ENCODE measurements around the gene TEAD3.
A peak's percentile ranks its signal among the peaks of the same experiment; 100 is the strongest.
"Not testable (repeated sequence)": the region's sequence is repeated elsewhere in the genome, so short reads cannot be mapped to it uniquely, and the experiment has no call there.

Gene TEAD3

GRCh38 chr6:35516712-35517111 lies 19.8 kb upstream of the TEAD3 start:
- intact Hi-C loops (cut with DNase I) = no loop called here

GRCh38 chr6:35515939-35516338 lies 19.1 kb upstream of the TEAD3 start:
- intact Hi-C loops (cut with DNase I); DNase-seq: not testable (repeated sequence)

More at GRCh38 chr6:35516712-35517111, 19.8 kb upstream of the TEAD3 start:
- peak in 7 of 42 donors; percentile 19 to 66 (median 34) for DNase-seq

- intact Hi-C loops (cut with DNase I) = no loop called here
- DNase-seq = no peak
These were observed 17.7 kb upstream of the TEAD3 start for GRCh38 chr6:35514587-35514986.

GRCh38 chr6:35512740-35513139 lies 15.9 kb upstream of the TEAD3 start, which contains the start of gene TULP1:
Gene TULP1, minus strand, starts transcription at chr6:35512896. Its CDS starts 38 bp downstream, at chr6:35512858.
- intact Hi-C loops (cut with DNase I) = no loop called here

GRCh38 chr6:35512006-35512405 lies 15.1 kb upstream of the TEAD3 start:
- intact Hi-C loops (cut with DNase I) = no loop called here
- DNase-seq = no peak

More at GRCh38 chr6:35512740-35513139, 15.9 kb upstream of the TEAD3 start, which contains the start of gene TULP1:
- no peak for DNase-seq

- no peak for DNase-seq
- intact Hi-C loops (cut with DNase I) = no loop called here
These were observed 14.7 kb upstream of the TEAD3 start for GRCh38 chr6:35511562-35511941.

- intact Hi-C loops (cut with DNase I) = no loop called here
- no peak for DNase-seq
These were observed 14.2 kb upstream of the TEAD3 start for GRCh38 chr6:35510916-35511561.

- DNase-seq = no peak
- intact Hi-C loops (cut with DNase I) = no loop called here
These were observed 11.7 kb upstream of the TEAD3 start for GRCh38 chr6:35508542-35508941.

GRCh38 chr6:35508027-35508426 lies 11.1 kb upstream of the TEAD3 start:
- DNase-seq = no peak
- intact Hi-C loops (cut with DNase I) = no loop called here

GRCh38 chr6:35507221-35507620 lies 10.3 kb upstream of the TEAD3 start:
- intact Hi-C loops (cut with DNase I) = no loop called here
- DNase-seq = no peak

- intact Hi-C loops (cut with DNase I) = no loop called here
- DNase-seq = no peak
These were observed 9.7 kb upstream of the TEAD3 start for GRCh38 chr6:35506536-35506935.

- no peak for DNase-seq
- intact Hi-C loops (cut with DNase I) = no loop called here
These were observed 9.1 kb upstream of the TEAD3 start for GRCh38 chr6:35505999-35506412.

- intact Hi-C loops (cut with DNase I) = no loop called here
- DNase-seq = no peak
These were observed 6.7 kb upstream of the TEAD3 start for GRCh38 chr6:35503534-35503933.

- no peak for DNase-seq
- intact Hi-C loops (cut with DNase I) = no loop called here
These were observed 4.9 kb upstream of the TEAD3 start for GRCh38 chr6:35501784-35502183.

GRCh38 chr6:35500782-35501181 lies 3.9 kb upstream of the TEAD3 start:
- DNase-seq = no peak

GRCh38 chr6:35499372-35499771 lies 2.5 kb upstream of the TEAD3 start:
- intact Hi-C loops (cut with DNase I) = no loop called here
- no peak for DNase-seq

More at GRCh38 chr6:35500782-35501181, 3.9 kb upstream of the TEAD3 start:
- intact Hi-C loops (cut with DNase I) = no loop called here

- DNase-seq = no peak
- intact Hi-C loops (cut with DNase I) = no loop called here
These were observed 1.7 kb upstream of the TEAD3 start for GRCh38 chr6:35498422-35499067.

- intact Hi-C loops (cut with DNase I) = no loop called here
- peak in 5 of 42 donors; percentile 4 to 50 (median 26) for DNase-seq
These were observed 917 bp upstream of the TEAD3 start for GRCh38 chr6:35497571-35498421.

GRCh38 chr6:35496036-35496840 lies 641 bp downstream of the TEAD3 start:
- DNase-seq = peak in 6 of 42 donors; percentile 8 to 38 (median 18)
- intact Hi-C loops (cut with DNase I) = no loop called here

Measured in head of caudate nucleus (tissue), 42 donors.